Epithelial cell of prostate (primary cell): ENCODE measurements around the gene SSRP1.
"Not testable (repeated sequence)": the region's sequence is repeated elsewhere in the genome, so short reads cannot be mapped to it uniquely, and the experiment has no call there.

ENCODE experiments used
- DNase-seq: peaks from one replicate; pipeline ENCODE4 v3.0.0-alpha.2; 2011; ENCODE audit warnings: low read depth, low spot score
- H3K27ac ChIP-seq: fragments of 450-650 bp; 2 replicates; pipeline ENCODE4 v1.5.1; 2017; ENCODE audit warnings: mild to moderate bottlenecking

SSRP1 gene

DNA sequence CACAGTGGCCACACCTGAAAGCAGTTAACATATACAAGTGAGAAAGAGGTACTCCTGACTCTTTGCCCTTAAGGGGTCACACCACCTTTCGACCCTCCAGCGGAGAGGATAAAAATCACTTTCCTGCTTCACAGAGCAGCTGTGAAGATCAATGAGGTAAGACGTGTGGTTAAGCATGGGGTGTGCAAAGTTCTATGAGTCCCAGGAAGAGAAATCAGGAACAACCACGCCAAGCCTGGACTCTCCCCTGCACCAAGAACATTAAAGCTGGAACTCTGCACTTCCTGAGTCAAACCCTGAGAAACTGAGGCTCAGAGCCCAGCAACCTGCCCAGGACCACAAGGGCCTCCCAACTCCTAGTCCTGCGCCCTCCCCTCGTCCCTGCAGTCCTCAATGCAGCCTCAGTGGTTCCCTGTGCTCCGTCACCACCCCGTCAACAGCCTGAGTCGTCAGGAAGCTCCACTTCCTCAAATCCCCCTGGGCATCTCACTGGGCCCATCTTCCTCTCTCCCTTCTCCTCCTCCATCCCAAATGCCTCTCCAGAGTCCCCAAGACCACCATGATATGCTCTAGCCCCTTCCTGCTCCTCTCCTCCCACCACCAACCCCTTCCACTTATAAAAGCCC, 28.6 kb downstream of the SSRP1 start:
- peak overlapping the region; percentile 78 for H3K27ac ChIP-seq
- DNase-seq = no peak

DNA sequence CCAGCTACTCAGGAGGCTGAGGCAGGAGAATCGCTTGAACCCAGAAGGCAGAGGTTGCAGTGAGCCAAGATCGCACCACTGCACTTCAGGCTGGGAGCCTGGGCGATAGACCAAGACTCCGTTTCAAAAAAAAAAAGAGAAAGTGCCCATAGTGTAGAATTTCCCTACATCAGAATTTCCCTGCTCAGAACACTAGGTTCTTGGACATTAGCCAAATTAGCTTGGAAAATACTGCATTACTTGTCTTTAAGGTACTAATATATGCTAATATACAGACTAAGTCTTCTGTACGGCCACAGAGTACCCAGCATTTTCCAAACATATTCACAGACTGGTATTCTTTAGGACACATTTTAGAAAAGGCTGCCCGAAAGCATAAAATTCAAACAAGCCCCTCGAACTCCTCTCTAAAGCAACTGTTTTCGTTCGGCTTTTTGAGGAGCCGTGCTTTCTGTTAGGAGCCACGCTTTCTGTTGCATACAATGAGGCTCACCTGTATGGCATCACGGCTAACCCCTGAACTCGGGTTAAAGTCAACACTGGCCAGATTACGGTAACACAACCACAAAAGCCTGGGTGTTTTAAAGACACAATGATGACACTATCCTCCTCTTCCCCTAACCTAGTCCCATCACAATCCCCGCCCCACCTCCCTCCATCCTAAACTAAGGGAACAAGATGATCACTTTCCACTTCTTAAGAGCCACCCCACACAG, 29.4 kb downstream of the SSRP1 start:
- no peak for DNase-seq
- peak overlapping the region; percentile 85 for H3K27ac ChIP-seq

DNA sequence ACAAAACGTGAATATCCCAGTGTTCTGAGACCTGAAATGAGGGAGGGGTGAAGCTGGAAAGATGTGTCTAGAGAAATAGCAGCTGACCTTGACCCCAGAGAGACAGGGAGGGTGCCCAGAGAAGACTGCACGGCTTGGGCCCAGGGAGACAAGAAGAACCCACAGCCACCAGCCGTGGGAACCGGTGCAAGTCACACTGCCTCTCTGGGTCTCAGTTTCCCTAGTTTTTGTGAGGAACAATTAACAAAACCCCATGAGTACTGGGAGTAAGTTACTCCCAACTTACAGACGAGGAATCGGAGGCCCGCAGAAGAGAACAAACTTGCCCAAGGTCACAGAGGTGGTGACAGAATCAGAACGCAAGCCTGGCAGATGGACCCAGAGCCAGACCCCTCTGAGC, 30.2 kb downstream of the SSRP1 start:
- peak overlapping the region; percentile 85 for H3K27ac ChIP-seq
- no peak for DNase-seq

DNA sequence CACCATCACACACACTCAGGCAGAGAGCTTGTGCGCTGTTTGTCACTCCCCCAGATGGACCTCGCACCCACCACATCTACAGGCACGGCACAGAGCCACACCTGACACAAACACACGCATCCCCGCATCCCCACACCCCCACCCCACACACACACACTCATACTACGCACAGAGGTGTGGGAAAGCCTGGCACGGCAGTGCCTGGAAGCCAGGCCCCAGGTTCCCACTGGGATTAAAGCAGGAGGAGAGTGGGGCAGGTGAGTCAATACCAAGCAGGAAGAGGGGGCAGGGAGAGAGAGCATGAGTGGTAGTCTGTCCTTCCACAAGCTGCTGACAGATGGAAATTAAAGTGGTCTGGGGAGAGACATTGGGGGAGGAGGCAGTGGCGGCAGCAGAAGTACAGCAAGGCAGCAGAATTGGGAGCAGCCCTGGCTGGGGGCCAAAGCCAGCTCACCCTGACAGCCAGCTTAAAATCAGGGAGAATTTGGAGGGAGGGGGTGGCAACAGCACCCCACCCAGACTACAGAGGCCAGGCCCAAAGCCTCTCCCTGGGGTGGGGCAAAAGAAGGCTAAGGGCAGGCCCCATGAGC, 31.6 kb downstream of the SSRP1 start:
- no peak for DNase-seq
- H3K27ac ChIP-seq = peak overlapping the region; percentile 85

GRCh38 chr11:57303280-57303989, 32.3 kb downstream of the SSRP1 start:
- peak overlapping the region; percentile 85 for H3K27ac ChIP-seq
- DNase-seq = no peak

DNA sequence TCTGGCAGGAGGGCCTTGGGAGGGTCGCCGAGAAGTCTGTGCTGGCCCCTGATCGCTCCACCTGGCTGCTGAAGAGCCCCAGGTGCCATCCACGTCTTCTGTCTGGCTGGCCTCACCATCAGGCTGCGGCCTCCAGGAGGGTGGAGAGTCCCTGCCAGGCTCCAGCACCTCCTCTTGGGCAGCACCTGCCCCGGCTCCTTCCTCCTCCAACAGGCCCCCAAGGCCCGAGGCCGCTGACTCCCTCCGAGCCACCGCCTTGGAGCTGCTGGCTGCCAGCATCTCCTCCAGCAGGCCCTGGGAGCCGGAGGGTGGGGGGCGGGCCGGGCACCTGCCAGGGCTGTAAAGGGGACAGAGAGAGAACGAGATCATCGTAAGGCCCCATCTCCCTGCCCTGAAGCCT, 33.2 kb downstream of the SSRP1 start:
- H3K27ac ChIP-seq = peak overlapping the region; percentile 85

GRCh38 chr11:57301711-57302423, 33.8 kb downstream of the SSRP1 start:
- no peak for DNase-seq
- peak overlapping the region; percentile 85 for H3K27ac ChIP-seq

More for the DNA sequence above, 33.2 kb downstream of the SSRP1 start:
- no peak for DNase-seq

DNA sequence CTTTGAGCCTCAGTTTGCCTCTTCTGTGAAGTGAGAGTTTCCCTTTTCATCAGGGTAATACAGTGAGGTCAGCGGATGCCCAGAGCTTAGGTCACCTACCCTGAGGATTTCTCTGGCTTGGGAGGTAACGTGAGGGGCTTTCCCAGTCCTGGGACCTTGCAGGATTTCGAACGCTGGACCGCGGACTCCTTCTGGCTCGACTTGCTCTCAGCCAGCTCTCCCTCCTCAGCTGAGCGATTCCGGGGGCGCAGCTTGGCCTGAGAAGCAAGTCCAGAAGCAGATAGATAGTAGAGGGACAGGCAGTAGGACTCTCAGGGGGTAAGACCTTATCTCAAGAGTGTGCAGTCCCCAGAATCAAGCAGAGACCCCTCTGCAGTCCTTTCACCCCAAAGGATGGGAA, 34.9 kb downstream of the SSRP1 start:
- no peak for DNase-seq
- no peak overlapping the region for H3K27ac ChIP-seq

GRCh38 chr11:57299150-57299737, 36.4 kb downstream of the SSRP1 start:
- peak overlapping the region; percentile 97 for H3K27ac ChIP-seq
- DNase-seq = no peak

DNA sequence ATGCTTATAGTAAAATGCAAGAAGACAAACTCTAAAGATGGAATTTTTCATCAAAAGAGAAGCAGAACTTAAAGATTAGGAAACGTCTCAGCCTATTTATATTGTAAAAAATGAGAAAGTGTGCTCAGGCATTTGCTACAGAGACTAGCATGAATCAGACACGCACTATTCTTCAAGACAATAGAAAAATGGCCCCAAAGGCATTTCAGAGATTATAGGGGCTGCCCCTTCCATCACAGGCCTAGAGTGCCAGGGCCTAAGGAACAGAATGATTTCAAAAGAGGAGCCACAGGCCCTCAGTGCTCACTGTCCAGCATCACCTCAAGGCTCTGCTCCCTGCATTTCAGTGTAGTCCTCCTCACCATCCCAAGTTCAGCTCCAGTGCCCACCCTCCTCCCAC, 38.5 kb downstream of the SSRP1 start:
- no peak for DNase-seq
- peak overlapping the region; percentile 97 for H3K27ac ChIP-seq

- H3K27ac ChIP-seq = peak overlapping the region; percentile 97
- DNase-seq = not testable (repeated sequence)
These were observed 39.5 kb downstream of the SSRP1 start for GRCh38 chr11:57296205-57296604.

DNA sequence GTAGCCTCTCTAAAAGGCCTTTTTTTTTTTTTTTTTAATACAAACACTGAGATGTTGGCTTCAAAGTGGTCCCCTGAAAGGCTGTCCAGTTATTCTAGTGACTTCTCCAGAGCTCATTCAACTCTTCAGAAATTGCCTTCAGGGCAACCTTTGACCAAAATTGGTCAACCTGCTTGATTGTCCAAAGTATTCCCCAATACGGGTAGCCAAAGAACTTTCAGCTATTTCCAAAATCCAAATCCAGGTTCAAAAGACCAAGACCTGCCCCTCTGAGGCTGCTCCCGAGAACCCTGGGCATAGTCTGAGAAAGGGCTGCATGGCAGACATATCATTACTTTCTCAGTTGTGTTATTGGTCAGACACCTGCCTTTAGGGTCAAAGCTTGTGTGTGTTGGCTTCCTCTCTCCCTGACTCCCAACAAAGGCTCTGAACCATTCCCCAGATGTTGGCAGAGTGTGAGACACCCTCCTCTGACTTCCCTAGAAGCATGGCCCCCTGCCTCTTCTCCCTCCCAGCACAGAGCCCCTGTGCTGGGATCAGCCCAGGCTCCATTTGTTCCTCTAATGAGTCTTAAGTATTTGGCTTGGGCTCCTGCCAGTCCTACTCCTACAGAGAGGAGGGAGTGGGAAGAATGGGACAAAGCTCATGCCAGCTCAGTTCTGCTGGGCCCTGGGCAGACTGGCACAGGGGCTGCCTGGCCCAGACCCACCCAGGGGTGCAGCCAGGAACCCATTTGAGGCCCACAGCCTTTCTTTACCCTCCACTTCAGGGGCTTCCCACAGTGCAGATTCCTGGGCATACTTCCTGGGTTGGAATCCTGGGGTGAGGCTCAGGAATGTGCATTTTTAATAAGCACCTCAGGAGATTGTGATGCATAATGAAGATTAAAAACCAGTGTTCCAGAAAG, 41.2 kb downstream of the SSRP1 start:
- peak overlapping the region; percentile 97 for H3K27ac ChIP-seq
- no peak for DNase-seq

GRCh38 chr11:57290288-57290687, 45.4 kb downstream of the SSRP1 start:
- no peak for DNase-seq
- H3K27ac ChIP-seq = peak overlapping the region; percentile 72

- DNase-seq = peak; percentile 92
- H3K27ac ChIP-seq = peak overlapping the region; percentile 72
These were observed 46.7 kb downstream of the SSRP1 start for GRCh38 chr11:57288771-57289579.

DNA sequence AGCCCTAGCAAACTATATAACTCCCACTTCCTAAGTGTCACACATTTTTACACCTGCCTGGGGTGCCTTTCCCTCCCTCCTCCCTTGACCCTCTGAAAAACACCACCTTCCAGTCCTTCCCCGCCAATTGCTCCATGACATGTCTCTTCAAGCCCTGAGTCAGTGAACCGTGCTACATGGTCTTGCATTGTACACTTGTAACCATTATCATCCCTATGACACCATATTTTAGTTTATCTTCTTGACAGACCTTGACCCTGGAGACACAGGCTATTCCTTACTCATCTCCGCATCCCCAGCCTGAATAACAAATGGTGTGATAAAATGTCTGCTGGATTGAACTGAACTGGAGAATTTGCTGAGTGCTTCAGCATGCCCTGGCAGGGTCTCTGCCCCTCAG, 47.8 kb downstream of the SSRP1 start:
- DNase-seq = no peak
- peak overlapping the region; percentile 72 for H3K27ac ChIP-seq

GRCh38 chr11:57283231-57283990, 52.3 kb downstream of the SSRP1 start:
- H3K27ac ChIP-seq = no peak overlapping the region
- no peak for DNase-seq

GRCh38 chr11:57281546-57281945, 54.1 kb downstream of the SSRP1 start:
- not testable (repeated sequence) for H3K27ac ChIP-seq, DNase-seq
